NCI-H774 (cell line): ENCODE data around the gene FSIP1.
A peak's percentile ranks its signal among the peaks of the same experiment; 100 is the strongest.

Experiments
- DNase-seq: peaks from one replicate; lab custom pipeline; 2025; lab: John Stamatoyannopoulos, UW

FSIP1 gene

DNA sequence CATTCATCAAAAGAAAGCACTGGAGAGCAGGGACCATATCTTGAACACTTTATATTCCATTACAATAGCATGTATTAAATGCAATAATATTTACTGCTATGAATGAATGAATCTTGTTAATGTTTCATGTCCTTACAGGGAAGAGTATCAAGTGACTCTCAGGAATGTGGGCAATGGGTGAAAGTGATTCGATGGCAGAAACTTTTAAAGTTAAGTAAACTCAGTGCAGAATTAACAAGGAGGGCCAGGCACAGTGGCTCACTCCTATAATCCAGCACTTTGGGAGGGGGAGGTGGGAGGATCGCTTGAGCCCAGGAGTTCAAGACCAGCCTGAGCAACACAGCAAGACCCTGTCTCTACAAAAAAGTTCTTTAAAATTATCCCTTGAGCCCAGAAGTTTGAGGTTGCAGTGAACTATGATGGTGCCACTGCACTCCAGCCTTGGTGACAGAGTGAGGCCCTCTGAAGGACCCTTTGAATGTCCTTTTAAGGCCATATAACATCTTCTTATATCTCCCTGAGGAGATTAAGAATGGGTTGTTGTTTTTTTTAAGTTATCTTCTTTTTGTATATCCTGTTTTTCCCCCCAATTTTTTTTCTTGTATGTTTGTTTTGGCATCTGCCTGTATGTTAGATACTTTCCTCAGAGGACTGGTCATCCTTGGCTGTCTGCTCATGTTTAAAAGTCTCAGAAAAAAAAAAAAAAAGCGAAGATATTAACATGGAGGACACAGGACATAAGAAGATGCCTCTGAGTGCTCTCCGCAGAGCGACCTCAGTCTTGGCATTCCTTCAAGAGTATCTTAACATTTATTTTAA is 9.6 kb upstream of the FSIP1 start:
- DNase-seq: no peak

DNA sequence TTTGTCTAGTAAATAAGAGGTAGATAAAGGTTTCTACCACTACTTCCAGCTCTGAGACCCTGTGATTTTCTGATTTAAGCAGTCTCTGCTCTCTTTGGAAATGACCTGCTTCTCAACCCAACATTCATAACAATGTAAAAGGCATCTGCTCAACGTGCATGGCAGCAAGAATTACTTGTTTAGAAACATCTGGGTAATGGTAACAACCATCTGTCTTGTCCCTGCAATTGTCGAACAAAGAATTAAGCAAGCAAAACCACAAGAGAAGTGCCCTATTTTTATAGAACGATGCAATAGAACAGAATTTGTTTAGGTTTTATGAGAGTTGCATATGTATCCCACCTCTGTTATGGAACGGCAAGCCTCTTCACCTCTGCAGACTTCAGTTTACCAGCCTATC is 7.1 kb upstream of the FSIP1 start:
- DNase-seq: no peak

DNA sequence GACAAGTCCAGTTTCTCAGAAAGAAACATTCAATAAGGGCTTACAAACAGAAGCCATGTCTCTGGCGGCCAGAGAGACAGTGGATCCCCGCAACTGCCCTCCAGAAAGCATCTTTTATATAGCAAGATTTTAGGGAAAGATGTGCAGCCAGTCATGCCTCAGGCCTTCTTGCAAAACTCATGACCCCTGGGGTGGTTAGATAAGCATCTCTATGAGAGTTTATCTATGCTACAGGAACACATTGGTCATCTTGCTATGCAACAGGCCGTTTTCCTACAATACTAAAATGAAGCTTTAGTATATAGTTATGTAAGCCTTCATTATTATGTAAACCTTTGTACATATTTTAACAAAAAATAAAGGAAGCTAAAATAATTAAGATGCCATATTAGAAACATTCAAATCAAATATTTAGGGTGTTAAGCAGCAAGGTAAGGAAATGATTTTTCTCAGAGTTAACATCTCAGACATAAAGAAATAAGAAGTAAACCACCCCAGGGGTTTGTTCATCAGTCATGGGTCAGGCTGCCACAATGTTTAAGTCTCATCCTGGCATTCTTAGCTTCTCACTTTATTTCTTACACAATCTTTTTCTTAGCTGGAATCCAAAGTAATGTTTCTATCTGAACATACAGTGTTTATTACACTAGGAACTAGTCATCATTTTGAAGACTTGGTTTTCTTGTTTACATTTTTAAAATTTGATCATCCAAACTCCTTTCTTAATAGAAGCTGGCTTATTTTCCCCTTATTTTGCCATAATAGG is 6.3 kb upstream of the FSIP1 start:
- DNase-seq: no peak

DNA sequence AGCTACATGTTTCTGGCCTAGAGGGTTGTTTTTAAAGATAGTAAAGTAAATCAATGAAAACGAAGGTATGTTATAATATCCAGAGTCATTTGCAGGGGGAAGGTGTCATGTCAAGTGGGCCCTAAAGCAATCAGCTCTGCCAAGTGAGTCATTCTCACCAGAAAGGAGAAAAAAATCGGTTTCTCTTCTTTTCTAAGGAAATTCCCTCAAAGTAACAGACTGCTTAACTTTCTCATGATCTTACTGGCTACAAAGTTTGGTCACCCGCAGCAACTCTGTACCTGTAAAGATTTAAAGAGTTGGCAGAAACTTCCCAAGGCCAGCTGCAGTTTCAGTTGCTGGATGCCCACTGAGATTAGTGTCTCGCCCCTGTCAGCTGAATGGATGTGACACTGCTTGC is 5.5 kb upstream of the FSIP1 start:
- no peak for DNase-seq

DNA sequence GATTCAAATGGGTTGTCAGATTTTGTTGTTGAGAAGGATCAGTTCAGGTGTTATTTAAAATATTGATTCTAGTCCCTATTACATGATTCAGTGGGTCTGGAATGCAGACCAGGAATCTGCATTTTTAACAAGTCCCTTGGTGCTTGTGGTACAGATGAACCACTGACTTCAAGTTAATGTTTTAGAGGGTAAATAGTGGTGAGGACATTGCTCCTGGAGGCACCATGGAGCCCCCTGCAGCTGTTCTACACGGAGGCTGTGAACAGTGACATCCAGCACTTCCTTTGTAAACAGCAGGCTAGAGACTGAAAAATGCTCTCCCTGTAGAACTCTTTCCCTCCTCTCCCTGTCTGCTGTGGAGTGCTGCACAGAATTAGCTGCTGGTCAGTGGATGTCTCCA is 4.8 kb upstream of the FSIP1 start:
- no peak for DNase-seq

DNA sequence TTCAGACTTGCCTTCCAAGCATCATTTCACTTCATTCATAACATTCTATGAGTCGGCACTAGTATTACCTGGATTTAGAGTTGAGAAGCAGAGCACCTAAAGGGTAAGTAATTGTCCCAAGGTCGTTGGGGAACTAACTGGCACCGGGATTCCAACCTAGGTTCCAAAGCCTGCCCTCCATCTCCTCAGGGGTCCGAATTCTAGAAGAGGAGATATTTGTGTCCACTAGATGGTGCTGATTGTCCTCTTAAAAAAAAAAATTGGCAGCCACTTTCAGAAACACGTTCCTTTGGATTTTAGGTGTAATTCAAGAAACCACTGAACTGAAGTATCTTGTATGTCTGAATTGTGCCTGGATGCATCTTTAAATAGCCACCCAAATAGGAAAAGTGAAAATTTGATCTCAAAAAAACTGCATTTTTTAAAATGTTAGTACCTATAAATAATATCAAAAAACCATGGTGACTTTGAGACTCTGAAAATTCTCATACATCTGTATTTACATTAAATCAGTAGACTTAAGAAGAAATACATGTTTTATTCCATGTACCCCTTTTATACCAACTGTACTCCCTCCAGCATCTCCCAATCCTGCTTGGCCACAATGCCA is 3.9 kb upstream of the FSIP1 start:
- DNase-seq: peak; percentile 59

DNA sequence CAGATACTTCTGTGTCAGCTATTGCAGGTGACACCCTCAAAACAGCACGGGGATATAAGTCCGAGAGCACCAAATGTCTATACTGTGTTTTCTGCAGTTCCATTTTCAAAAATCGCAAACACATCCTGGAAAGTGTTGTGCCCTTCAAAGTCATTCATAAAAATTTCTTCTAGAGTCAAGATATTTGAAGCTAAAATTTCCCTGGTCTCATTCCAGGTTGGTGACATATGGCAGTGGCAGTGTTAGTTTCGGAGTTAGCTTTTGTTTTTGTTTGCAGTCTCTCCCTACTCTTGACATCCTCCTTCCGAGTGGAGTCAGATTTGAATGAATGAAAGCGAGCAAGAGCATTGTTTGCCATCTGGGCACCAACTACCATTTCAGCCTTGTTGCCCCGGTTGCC is 3.2 kb upstream of the FSIP1 start:
- no peak for DNase-seq

DNA sequence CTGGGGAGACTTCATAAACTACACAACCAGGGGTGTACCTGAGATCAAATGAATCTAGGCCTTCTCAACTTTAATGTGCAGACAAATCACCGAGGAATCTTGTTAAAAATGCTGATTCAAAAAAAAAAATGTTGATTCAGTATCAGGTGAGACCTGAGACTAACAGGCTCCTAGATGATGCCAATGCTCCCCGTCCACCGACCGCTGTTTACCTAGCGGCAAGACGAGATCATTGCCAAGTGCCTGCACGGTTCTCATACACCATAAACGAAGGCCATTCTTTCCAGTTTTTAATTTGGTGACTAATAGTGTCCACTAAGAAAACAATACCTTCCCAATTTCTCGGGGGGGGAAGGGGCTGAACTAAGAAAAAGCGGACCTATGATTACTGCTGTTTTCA is 2.5 kb upstream of the FSIP1 start:
- peak; percentile 23 for DNase-seq

DNA sequence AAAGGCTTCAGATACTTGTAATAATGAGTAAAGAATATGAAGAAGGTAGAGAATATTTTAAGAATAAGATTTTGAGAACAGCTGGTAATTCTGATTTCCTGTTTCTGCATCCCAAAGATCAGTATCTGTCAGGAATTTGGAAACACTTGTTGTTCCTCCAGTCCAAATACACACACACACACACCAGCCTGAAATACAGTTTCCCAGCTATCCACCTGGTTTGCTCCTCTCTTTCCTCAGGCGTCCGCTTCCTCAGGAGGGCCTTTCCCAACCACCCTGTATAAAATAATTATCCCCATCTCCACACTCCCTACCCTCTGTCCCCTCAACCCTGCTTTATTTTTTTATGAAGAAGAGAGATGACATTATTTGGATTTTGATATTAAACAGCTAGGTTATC is 2.0 kb upstream of the FSIP1 start:
- no peak for DNase-seq

DNA sequence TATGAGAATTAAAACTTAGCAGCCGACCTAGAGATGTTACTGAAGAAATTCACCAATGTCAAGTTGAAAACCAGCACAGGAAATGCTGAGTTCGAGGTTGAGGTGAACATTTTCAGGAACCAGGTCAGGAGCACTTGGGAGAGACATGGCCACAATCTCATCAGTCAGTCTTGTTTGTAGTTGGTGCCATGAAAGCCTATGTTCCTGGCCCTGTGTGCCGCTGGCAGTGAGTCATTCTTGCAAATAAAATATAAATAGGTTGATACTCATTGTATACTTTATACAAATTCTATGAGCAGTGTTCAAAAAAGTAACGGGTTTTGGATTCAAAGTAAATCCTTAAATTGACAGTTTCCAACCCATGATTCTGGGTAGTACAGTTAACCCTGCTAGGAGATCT is 1.5 kb upstream of the FSIP1 start:
- no peak for DNase-seq

DNA sequence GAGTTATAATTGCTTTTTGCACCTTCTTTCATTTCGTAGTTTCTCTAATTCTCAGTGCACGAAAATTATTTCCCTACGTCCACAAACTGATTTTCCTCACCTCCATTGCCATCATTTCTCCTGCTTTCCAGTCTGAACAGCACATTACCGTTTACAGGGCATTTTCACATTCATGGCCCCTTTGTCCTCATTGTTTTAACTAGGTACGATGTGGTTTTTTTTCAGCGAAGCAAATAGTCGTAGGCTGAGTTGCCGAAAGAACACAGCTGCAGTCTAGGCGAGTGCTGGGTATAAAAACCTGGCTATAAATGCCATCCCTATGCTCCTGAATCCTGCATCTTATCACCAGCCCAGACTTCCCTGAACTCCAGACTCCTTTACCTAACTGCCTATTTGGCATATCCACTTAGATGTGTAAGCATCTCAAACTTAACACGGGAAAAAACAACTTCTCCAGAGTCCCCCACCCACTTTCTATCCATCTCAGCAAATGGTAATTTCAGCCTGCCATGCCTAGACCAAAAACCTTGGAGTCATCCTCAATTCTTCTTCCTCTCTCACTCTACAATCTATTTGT is 691 bp upstream of the FSIP1 start:
- DNase-seq: no peak

DNA sequence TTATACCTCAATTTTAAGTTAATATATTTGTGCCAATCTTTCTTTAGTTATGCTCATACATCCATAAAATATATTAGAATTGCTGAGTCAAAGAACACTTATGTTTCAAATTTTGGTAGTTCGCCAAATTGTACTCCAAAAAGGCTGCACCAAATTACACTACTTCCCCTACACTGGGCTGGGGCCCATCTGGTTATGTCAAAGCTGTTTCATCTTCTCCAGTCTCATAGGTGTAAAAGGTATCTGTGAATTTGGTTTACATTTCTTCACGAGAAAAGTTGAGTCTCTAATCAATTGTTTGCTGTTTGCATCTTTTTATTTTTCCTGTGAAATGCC is 706 bp downstream of the FSIP1 start:
- DNase-seq: no peak

DNA sequence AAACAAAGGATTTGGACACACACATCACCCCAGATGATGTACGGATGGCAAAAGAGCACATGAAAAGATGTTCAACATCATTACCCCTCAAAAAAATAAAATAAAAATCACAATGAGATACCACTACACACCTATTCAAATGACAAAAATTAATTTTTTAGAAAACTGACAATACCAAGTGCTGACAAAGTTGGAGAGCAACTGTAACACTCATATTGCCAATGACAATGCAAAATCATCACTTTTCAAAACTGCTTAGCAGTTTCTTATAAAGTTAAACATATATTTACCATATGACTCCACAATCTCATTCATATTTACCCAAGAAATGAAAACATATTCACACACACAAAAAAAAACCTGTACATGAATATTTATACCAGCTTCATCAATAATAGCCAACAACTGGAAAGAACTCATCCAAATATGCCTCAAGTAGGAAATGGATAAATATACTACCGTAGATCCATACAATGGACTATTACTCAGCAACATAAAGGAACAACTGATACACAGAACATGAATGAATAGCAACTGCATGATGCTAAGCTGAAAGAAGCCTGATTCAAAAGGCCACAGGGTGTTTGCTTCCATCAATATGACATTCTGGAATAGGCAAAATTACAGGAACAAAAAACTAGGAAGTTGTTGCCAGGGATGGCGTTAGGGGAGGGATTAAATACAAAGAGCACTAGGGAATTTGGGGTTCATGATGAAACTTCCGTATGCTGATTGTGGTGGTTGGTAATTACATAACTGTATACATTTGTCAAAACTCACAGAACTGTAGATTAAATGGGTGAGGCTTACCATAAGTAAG is 1.3 kb downstream of the FSIP1 start:
- no peak for DNase-seq

DNA sequence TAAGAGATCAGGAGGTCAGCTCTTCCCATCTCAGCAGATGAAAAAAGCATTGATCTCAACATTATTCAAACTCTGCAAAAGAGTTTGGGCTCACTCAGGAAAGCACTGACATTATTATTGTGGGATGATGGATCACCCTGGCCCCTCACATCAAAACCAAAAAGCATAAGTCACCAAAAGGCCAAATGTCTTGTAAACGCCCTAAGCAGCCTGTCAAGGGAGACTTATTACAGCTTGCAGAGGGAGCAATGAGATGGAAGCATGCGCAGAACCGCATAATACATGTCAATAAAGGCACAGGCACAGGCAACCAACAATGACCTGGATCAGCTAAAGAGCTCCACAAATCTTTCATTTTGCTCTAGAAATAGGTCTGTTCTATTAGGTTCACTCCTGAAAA is 4.6 kb downstream of the FSIP1 start:
- no peak for DNase-seq

DNA sequence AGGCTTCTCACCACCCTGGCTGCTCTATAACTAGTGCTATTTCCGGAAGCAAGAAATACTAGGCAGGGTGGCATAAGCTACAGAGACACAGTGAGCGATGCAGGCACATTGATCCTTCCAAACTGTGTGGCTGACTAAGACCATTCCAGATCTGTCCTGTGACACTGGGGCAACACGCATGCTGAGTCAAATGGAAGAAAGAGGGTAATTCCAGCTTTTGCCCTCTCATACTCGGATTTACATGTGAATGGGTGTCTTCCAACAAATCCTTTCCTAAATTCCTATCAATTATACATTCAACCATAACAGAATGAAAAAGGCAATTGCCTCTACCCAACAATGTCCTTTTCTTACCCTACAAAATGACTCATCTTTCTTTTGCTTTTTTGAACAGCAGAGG is 5.1 kb downstream of the FSIP1 start:
- DNase-seq: no peak

DNA sequence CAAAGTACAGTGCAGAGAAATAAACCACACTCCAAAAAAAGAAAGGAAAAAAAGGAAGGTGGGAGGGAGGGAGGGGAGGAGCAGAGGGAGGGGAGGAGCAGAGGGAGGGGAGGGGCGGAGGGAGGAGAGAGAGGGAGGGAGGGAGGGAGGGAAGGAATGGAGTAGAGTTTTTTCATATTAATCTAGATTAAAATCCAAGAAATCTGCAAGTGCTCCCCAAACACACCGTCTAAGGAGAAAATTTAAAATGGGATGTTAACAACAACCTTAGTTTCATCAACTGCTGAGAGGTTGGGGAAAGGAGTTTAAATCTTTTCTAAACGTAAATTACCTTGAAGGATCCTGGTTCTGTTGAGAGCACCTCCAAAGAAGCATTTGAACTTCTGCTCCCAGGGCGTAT is 6.6 kb downstream of the FSIP1 start:
- no peak for DNase-seq

DNA sequence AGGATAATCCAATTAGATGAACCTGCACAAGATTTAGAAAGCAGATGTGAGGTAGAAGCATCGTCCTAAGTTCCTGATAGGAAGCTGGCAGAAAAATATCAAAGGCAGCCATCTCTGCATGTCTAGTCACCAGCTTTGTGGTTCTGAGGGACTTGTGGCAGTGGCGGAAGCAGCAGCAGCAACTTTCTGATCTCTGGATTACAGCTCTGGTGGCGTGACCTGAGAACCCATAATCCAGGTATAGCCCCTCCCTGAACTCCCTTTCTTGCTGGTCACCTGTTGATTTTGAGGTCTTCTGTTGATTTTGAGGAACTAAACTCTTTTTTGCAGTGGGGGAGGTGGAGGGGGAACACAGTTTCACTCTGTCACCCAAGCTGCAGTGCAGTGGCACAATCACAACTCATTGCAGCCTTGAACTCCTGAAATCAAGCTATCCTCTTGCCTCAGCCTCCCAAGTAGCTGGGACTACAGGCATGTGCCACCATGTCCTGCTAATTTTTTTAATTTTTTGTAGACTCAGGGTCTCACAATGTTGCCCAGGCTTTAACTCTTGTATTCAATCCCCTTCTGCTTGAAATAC is 7.9 kb downstream of the FSIP1 start:
- no peak for DNase-seq

DNA sequence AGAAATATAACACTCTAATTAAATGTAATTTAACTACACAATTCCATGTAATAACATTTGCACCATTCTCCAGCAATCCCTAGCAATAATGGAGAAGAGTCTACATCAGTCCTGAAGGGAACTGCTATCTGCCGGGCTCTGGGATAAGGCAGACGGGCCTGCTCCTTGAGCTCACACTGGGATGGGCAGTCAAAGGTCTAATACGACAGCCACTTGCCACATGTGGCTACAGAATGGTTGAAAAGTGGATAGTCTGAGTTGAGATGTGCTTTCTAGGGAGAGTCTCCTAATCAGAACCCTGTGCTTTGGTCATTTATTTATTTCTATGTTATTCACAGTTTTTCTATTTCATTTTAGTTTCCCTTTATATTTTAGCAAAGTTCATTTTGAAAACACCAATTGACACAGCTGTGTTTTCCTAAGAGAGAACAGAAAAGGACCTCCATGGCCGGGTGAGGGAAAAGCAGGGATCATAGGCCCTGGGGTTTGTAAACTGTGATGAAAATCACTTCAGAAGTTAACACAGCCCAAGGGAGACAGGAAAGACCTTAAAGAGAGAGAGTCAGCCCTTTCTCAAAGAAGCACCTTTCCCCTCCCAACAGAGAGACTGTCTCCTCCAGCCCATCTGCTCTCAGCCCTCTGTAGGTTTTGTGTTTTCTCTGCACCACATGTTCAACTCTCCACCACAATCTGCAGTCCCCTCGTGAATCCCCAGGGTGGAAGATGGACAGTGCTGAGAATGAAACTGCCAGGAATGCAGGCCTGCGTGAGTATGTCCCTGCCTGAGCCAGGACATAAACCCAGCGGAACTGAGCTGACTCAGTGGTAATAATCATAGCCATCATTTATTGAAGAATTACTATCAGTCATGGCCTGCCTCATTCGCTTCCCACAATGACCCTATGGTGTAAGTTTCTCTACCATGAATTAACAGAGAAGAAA is 11.6 kb downstream of the FSIP1 start:
- no peak for DNase-seq

DNA sequence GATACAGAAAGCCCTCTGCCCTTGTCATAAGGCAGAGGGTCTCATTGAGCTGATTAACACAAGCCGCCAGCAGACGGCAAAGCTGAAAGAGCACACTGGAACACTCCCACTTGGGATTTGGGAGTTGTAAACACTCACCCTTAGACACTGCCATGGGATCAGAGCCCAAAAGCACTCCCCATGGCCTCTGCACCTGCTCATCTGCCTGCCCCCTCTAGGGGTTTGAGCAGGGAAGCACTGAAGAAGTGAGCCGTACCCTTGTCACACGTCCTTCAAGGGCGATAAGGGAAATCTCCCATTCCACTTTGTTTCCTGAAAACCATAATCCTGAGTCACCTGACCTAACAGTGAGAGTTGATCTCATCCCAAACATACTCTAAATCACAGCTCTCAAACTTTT is 14.7 kb downstream of the FSIP1 start:
- no peak for DNase-seq

DNA sequence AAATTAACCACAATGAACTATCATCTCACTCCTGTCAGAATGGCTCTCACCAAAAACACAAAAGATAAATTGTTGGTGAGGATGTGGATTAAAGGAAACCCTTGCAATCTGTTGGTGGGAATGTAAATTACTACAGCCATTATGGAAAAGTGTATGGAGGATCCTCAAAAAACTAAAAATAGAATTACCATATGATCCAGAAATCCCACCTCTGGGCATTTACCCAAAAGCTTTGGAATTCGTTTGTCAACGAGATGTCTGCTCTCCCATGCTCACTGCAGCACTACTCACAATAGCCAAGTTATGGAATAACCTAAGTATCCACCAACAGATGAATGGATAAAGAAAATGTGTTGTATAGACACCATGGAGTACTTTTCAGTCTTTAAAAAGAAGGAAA is 21.6 kb downstream of the FSIP1 start:
- DNase-seq: no peak
